Psoas muscle (tissue), 8 donors: ENCODE results near the gene L2HGDH. TPM values are rescaled to one million over a fixed set of nuclear protein-coding genes. Genes with fewer than 3 reads are reported as not detected.

Experiments used
- ATAC-seq, 4 donors: fragments of 200-7000 bp; cut with Tn5 transposase; one replicate each; pipeline ENCODE4 v1.9.1; 2020; ENCODE audit warnings: moderate library complexity in 3 of 4, mild to moderate bottlenecking in 2 of 4
- DNase-seq, 2 donors: peaks; one replicate each; pipeline ENCODE4 v3.0.0-alpha.2; 2020
- H3K27ac ChIP-seq: fragments of 200-600 bp; one replicate; pipeline ENCODE4 v1.8.0; 2022
- H3K27me3 ChIP-seq, 3 donors: fragments of 200-600 bp in 1 of 3; one replicate each; pipeline versions ENCODE4 v1.6.1 to v1.8.0; 2013 to 2022; ENCODE audit warnings: low read length in 2 of 3, mild to moderate bottlenecking in 2 of 3, moderate library complexity in 1 of 3; ENCODE audit not compliant: insufficient read depth in 3 of 3
- H3K36me3 ChIP-seq, 2 donors: fragments of 200-600 bp in 1 of 2; one replicate each; pipeline versions ENCODE4 v1.6.1 to v1.8.0; 2013 to 2022; ENCODE audit warnings: low read depth in 1 of 2, mild to moderate bottlenecking in 1 of 2, moderate library complexity in 1 of 2; ENCODE audit not compliant: insufficient read depth in 1 of 2
- H3K4me1 ChIP-seq: fragments of 200-600 bp; one replicate; pipeline ENCODE4 v1.8.0; 2022
- H3K4me3 ChIP-seq: fragments of 200-600 bp; one replicate; pipeline ENCODE4 v1.8.0; 2022; ENCODE audit warnings: mild to moderate bottlenecking
- H3K9me3 ChIP-seq: fragments of 200-600 bp; one replicate; pipeline ENCODE4 v1.8.0; 2022
- CTCF ChIP-seq: fragments of 200-600 bp; IDR thresholded peaks from one replicate; pipeline ENCODE4 v1.8.0; 2022; ENCODE audit warnings: antibody characterized with exemption
- WGBS, 3 donors: extraction: QIAGEN DNeasy Blood & Tissue Kit; methylation state at CpG; one replicate each; pipeline versions ENCODE4 v1.1.6 to v1.1.7; 2013; 5-methylcytosine and 5-hydroxymethylcytosine counted together
- intact Hi-C, 2 donors: fragments of 100-400 bp; cut with DNase I; formaldehyde crosslinking; loops; one replicate each; pipeline versions ENCODE4 v1.11.0 to v1.14.2; 2022
- polyA plus RNA-seq, 3 donors: library from polyadenylated mRNA; stranded (reverse); fragments of 200-250 nt; gene quantifications; one replicate each; pipeline ENCODE4 v1.2.3, GENCODE V29; 2013
- total RNA-seq, 4 donors: library from RNA; stranded (reverse); fragmentation: NEBNext Ultra II Directional in 2 of 4; extraction: Animal tissue kit (Norgen Biotek cat#: 25700) in 2 of 4; gene quantifications; one replicate each; pipeline versions ENCODE4 v1.2.1 to v1.2.4, GENCODE V29; 2021 to 2023
- donor health status: healthy with polysubstance abuse.
- donor health status: DM: no; HTN: no; CAD: no; lungs with moderate emphysema.
- donor health status: Bipolar disorder and iron deficiency.
- donor health status: healthy.
- donor health status: DM: yes; HTN: yes; CAD: no.
- donor health status: DM: no; HTN: no; CAD: no.
- donor health status: DM: no; HTN: no; CAD: no.
- donor health status: DM: yes; HTN: yes; CAD: no.

Gene L2HGDH
- total and polyA plus RNA-seq, 7 donors: 3.5 to 10.9 (median 10.0) TPM

DNA sequence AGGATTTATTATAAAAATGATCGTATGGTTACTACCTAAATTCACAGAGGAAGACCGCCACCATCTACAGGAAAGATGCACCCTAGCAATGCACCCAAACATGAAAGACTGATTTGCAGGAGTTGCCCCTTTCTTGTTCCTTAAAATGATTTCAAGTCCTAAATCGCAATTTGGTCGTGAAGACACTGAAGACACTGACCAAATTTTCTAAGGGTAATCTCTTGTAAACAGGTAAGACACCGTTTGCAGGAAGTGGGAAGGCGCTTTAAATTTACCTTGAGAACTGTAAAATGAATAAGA lies 81.7 kb downstream of the L2HGDH start:
- peak overlapping the region; percentile 89 for H3K4me3 ChIP-seq
- H3K36me3 ChIP-seq: no peaks in the 10 kb centered on the region
- 1 to 6% (median 2%) methylated on average over 6 of the region's 6 CpGs for WGBS, 3 donors
- no peak for DNase-seq
- H3K27me3 ChIP-seq: no peaks in the 10 kb centered on the region
- H3K4me1 ChIP-seq: peaks cover 57% of the 10 kb centered on the region
- no peaks in the 10 kb centered on the region for H3K9me3 ChIP-seq
- H3K27ac ChIP-seq: peak overlapping the region; percentile 98
- TF ChIP-seq CTCF: no peak
- intact Hi-C loops: no loop called here
- no peak for ATAC-seq

- WGBS, 3 donors: 19 to 36% (median 27%) methylated on average over 2 of the region's 2 CpGs
- Histone ChIP-seq H3K27ac (peak overlapping the region; percentile 98), H3K27me3 (no peaks in the 10 kb centered on the region), H3K4me1 (peaks cover 63% of the 10 kb centered on the region), H3K9me3 (no peaks in the 10 kb centered on the region), H3K4me3 (peak overlapping the region; percentile 89), H3K36me3 (no peaks in the 10 kb centered on the region)
- DNase-seq (no peak), ATAC-seq (no peak)
- intact Hi-C loops: loop anchor here in 1 of 2 donors (10.0 kb wide), 1 partner anchor 365 kb away; no protein-coding TSS in a partner anchor
- TF ChIP-seq CTCF: no peak
Observed at GRCh38 chr14:50229681-50230080, 82.3 kb downstream of the L2HGDH start.

DNA sequence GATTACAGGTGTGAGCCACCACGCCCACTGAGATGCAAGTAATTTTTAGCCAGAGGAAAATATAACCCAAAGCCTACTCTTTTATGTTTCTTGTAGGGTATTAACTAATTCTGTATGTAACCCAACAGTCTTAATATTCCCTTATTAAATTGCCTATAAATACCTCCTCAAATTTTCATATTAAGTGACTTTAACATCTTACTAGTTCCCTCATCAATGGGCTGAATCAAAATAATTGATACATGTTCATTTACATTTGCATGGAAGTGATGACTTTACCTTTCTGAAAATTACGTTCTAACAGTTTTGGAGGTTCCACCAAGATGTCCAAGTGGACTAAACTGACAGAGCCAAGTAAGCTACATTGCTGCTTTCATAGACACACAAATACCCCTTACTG lies 83.7 kb downstream of the L2HGDH start:
- no peak overlapping the region for H3K27ac ChIP-seq
- 93 to 100% (median 100%) methylated on average over 2 of the region's 2 CpGs for whole genome bisulfite sequencing, 3 donors
- H3K36me3 ChIP-seq: no peaks in the 10 kb centered on the region
- DNase-seq (no peak), ATAC-seq (no peak)
- H3K4me1 ChIP-seq: peaks cover 63% of the 10 kb centered on the region
- intact Hi-C loops: loop anchor here in 1 of 2 donors (10.0 kb wide), 1 partner anchor 364 kb away; no protein-coding TSS in a partner anchor
- no peaks in the 10 kb centered on the region for H3K27me3 ChIP-seq
- peak overlapping the region; percentile 89 for H3K4me3 ChIP-seq
- TF ChIP-seq CTCF: no peak
- no peaks in the 10 kb centered on the region for H3K9me3 ChIP-seq

DNA sequence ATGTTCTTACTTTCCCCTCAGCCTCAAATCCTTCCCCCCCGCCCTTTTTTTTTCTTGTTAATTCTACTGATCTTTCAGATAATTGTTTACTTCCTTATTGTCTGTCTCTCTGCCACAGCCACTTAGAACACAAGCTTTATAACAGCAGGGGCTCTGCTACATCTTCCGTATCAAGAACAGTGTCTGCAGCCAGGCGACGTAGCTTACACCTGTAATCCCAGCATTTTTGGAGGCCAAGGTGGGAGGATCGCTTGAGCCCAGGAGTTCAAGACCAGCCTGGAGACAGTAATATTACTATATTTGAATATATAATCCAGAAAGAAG lies 86.1 kb downstream of the L2HGDH start:
- 25 to 40% (median 35%) methylated on average over 5 of the region's 5 CpGs for WGBS, 3 donors
- H3K4me1 ChIP-seq: peaks cover 73% of the 10 kb centered on the region

More for the DNA sequence above, 86.1 kb downstream of the L2HGDH start:
- no peaks in the 10 kb centered on the region for H3K27me3 ChIP-seq
- DNase-seq: no peak
- H3K9me3 ChIP-seq: no peaks in the 10 kb centered on the region
- no peak for ATAC-seq
- intact Hi-C loops: loop anchor here in 1 of 2 donors (10.0 kb wide), 1 partner anchor 361 kb away; no protein-coding TSS in a partner anchor
- TF ChIP-seq CTCF: no peak
- H3K36me3 ChIP-seq: no peaks in the 10 kb centered on the region
- H3K27ac ChIP-seq: peak overlapping the region; percentile 64
- H3K4me3 ChIP-seq: peak overlapping the region; percentile 17
